DND-41 (cell line): ENCODE measurements around the gene SAMD9L.

Experiments used
- ATAC-seq: fragments of 200-7000 bp; cut with Tn5 transposase; 3 replicates; pipeline ENCODE4 v1.9.1; 2021; ENCODE audit warnings: low read depth; ENCODE audit not compliant: insufficient read depth
- DNase-seq: peaks from one replicate; pipeline ENCODE4 v3.0.0-alpha.2; 2020
- H2AFZ ChIP-seq: 2 replicates; pipeline ENCODE4 v1.6.0; 2012; ENCODE audit warnings: low read depth, low read length
- H3K27ac ChIP-seq: 2 replicates; pipeline ENCODE4 v1.5.1; 2012; ENCODE audit warnings: low read length, inconsistent platforms
- H3K27me3 ChIP-seq: fragments of 200-600 bp; sonication (generic); 2 replicates; pipeline ENCODE4 v1.6.0; 2012; ENCODE audit warnings: low read length, mild to moderate bottlenecking, inconsistent platforms; ENCODE audit not compliant: insufficient read depth, poor library complexity
- H3K36me3 ChIP-seq: 2 replicates; pipeline ENCODE4 v1.5.1; 2012; ENCODE audit warnings: low read length, inconsistent platforms; ENCODE audit not compliant: insufficient read depth
- H3K4me1 ChIP-seq: 2 replicates; pipeline ENCODE4 v1.5.1; 2012; ENCODE audit warnings: mild to moderate bottlenecking, low read length; ENCODE audit not compliant: insufficient read depth
- H3K4me2 ChIP-seq: 2 replicates; pipeline ENCODE4 v1.6.0; 2012; ENCODE audit warnings: mild to moderate bottlenecking, moderate library complexity, low read length, inconsistent platforms; ENCODE audit not compliant: insufficient read depth
- H3K4me3 ChIP-seq, 2 experiments: fragments of 200-600 bp in 1 of 2; shearing (Covaris generic) in 1 of 2; 2 replicates each; pipeline ENCODE4 v1.5.1; 2012 to 2016; ENCODE audit warnings: inconsistent platforms in 2 of 2, low read length in 2 of 2, mild to moderate bottlenecking in 2 of 2, low read depth in 1 of 2, moderate library complexity in 1 of 2
- H3K79me2 ChIP-seq: 2 replicates; pipeline ENCODE4 v1.6.0; 2012; ENCODE audit warnings: low read length, inconsistent platforms; ENCODE audit not compliant: insufficient read depth
- H3K9ac ChIP-seq: 2 replicates; pipeline ENCODE4 v1.6.0; 2012; ENCODE audit warnings: low read depth, mild to moderate bottlenecking, inconsistent platforms, low read length, moderate library complexity
- H3K9me3 ChIP-seq: 2 replicates; pipeline ENCODE4 v1.5.1; 2012; ENCODE audit warnings: low read length, moderate library complexity, mild to moderate bottlenecking, inconsistent platforms; ENCODE audit not compliant: insufficient read depth, severe bottlenecking
- H4K20me1 ChIP-seq: 2 replicates; pipeline ENCODE4 v1.6.0; 2012; ENCODE audit warnings: low read length; ENCODE audit not compliant: insufficient read depth
- CTCF ChIP-seq: IDR thresholded peaks from 2 replicates; pipeline ENCODE4 v1.5.1; 2012; ENCODE audit warnings: borderline replicate concordance, low read length, moderate library complexity, mild to moderate bottlenecking; ENCODE audit not compliant: poor library complexity, severe bottlenecking; ENCODE audit errors: extremely low read depth
- EZH2 ChIP-seq: IDR thresholded peaks from 3 replicates; pipeline ENCODE4 v1.6.1; 2012; ENCODE audit warnings: borderline replicate concordance, low read depth, mild to moderate bottlenecking, moderate library complexity, low read length, inconsistent platforms; ENCODE audit not compliant: severe bottlenecking

SAMD9L gene

GRCh38 chr7:93120592-93121549, 27.3 kb downstream of the SAMD9L start:
- H3K27ac ChIP-seq: no peak overlapping the region
- H3K36me3 ChIP-seq: no peaks in the 10 kb centered on the region
- H3K27me3 ChIP-seq: no peaks in the 10 kb centered on the region
- no peak overlapping the region for H3K9ac ChIP-seq
- no peak overlapping the region for H2AFZ ChIP-seq
- peaks cover 21% of the 10 kb centered on the region for H3K4me1 ChIP-seq
- ATAC-seq: no peak
- H3K4me2 ChIP-seq: no peak overlapping the region
- peaks cover 17% of the 10 kb centered on the region for H3K79me2 ChIP-seq
- H3K4me3 ChIP-seq: no peak overlapping the region
- H4K20me1 ChIP-seq: no peaks in the 10 kb centered on the region
- TF ChIP-seq CTCF (no peak), EZH2 (no peak)
- no peak for DNase-seq
- H3K9me3 ChIP-seq: no peaks in the 10 kb centered on the region

- ATAC-seq: no peak
- Histone ChIP-seq H3K27me3 (no peaks in the 10 kb centered on the region), H3K4me1 (peaks cover 36% of the 10 kb centered on the region), H3K9me3 (no peaks in the 10 kb centered on the region), H3K4me2 (no peak overlapping the region), H3K4me3 (no peak overlapping the region), H3K36me3 (peaks cover 7% of the 10 kb centered on the region), H3K79me2 (peaks cover 32% of the 10 kb centered on the region), H3K9ac (no peak overlapping the region), H3K27ac (no peak overlapping the region), H2AFZ (peak overlapping the region; percentile 55), H4K20me1 (no peaks in the 10 kb centered on the region)
- no peak for TF ChIP-seq EZH2
- TF ChIP-seq CTCF: no peak
- DNase-seq: no peak
Observed at GRCh38 chr7:93119191-93119905, 28.8 kb downstream of the SAMD9L start.

- Histone ChIP-seq H3K27me3 (no peaks in the 10 kb centered on the region), H3K9me3 (no peaks in the 10 kb centered on the region), H3K4me1 (peaks cover 37% of the 10 kb centered on the region), H3K27ac (peak within 1 kb of the TSS; percentile 92), H3K9ac (peak within 1 kb of the TSS; percentile 61), H3K4me2 (peak within 1 kb of the TSS; percentile 69), H3K4me3 (peak within 1 kb of the TSS; percentile 60 to 66), H2AFZ (peak within 1 kb of the TSS; percentile 69), H3K79me2 (peaks cover 33% of the 10 kb centered on the region), H4K20me1 (no peaks in the 10 kb centered on the region), H3K36me3 (peaks cover 12% of the 10 kb centered on the region)
- DNase-seq (peak; percentile 79), ATAC-seq (peak; percentile 99)
- TF ChIP-seq CTCF: no peak
- no peak for TF ChIP-seq EZH2
Observed at GRCh38 chr7:93117852-93118530, 30.2 kb downstream of the SAMD9L start, which contains the start of gene SAMD9. SAMD9 (minus strand) TSS chr7:93117979; CDS start chr7:93106097, 11,882 bp downstream.
